ENCODE measurements around the gene OR1Q1.
"Not testable (repeated sequence)": the region's sequence is repeated elsewhere in the genome, so short reads cannot be mapped to it uniquely, and the experiment has no call there.

Gene OR1Q1

DNA sequence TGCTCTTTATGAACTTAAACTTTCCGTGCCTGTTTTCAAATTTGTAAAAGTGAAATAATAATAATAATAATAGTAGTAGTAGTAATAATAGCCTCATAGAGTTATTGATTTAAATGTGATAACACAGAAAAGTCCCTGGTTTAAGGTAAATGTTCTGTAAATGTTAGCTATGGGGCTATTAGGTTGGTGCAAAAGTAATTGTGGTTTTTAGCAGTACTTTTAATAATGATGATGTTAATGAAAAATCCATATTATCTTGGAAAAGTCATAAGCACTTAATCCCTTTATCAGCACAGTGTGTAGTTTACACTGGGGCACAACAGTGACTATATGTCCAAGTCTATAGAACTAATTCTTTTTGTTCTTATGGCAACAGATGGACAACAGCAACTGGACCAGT lies at the start of gene OR1Q1:
OR1Q1 (plus strand) TSS at position 377 of the 400 bp plus-strand sequence; CDS start at position 377, 0 bp downstream.
- no peak for DNase-seq

GRCh38 chr9:122567901-122568300 lies 46.6 kb upstream of the OR1Q1 start:
- no peak for DNase-seq

DNA sequence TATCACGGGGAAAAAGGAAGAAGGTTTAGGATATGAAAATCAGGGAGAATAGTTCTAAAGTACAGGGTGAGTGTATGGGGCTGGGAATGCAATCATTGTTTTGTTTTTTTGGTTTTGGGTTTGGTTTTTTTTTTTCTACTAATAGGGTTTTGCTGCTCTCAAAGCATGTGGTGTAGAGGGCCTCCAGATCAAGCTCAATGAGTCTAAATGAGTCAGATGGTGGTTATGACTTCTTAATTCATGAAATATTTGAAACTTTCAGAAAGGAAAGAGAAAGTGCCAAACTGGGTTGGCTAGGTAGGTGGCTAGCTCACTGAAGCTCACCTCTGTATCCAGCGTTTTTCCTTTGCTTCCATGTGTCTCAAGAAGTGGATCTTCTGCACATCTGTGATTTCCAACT lies 42.1 kb upstream of the OR1Q1 start:
- no peak for DNase-seq

DNA sequence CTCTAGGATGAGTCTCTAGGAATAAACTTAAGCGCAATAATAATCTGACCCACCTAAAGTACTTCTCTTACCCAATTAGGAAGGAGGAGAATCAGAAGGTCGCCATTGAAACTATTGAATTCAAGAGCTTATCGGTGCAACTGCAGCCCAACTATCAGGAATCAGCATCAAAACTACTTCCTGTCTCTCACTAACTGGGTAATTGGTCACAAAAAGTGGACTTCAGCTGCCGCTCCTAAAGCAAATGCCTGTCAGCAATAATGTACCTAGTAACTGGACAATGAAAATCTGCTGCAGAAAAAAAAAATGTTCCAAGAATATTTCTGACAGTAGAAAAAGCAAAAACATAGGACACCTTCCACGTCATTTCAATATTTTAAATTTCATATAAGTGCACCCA lies 34.7 kb upstream of the OR1Q1 start:
- no peak for DNase-seq

DNA sequence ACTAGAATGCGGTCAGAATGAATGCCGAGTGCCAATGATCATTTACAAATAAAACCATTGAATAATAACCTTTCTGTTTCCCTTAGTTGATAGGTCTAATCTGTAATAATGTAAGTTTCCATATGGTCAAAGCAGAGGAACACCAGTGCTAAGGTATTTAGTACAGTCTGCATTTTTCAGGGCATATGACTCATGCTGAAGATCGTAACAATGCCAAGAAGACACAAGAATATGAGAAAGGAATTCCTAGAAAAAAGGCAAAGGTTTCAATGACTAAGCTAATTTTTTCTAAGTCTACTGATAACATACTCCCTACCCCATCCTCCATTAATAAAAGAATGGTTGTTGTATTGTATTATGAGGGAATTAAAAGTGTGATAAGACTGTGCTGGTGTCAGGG lies 34.2 kb upstream of the OR1Q1 start:
- DNase-seq, result no peak

GRCh38 chr9:122583284-122583683 lies 31.3 kb upstream of the OR1Q1 start, which contains the start of gene OR1L8:
Gene OR1L8, minus strand, starts transcription at chr9:122583384. Its CDS starts 14,907 bp downstream, at chr9:122568477.
- not testable (repeated sequence) for DNase-seq

- no peak for DNase-seq
Observed at GRCh38 chr9:122605691-122606090, 8.8 kb upstream of the OR1Q1 start.

DNA sequence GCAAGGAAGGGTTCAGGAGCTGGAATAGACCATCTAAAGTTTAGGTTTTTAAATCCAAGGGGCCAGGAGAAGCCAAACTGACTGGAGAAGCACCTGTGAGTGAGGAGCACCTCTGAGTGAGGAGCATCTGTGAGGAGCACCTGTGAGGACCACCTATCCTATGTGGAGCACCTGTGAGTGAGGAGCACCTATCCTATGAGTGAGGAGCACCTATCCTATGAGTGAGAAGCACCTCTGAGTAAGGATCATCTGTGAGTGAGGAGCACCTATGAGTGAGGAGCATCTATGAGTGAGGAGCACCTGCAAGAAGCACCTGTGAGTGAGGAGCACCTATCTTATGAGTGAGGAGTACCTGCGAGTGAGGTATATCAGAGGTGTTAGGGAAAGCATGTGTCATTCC lies 8.0 kb upstream of the OR1Q1 start:
- DNase-seq, result no peak

DNA sequence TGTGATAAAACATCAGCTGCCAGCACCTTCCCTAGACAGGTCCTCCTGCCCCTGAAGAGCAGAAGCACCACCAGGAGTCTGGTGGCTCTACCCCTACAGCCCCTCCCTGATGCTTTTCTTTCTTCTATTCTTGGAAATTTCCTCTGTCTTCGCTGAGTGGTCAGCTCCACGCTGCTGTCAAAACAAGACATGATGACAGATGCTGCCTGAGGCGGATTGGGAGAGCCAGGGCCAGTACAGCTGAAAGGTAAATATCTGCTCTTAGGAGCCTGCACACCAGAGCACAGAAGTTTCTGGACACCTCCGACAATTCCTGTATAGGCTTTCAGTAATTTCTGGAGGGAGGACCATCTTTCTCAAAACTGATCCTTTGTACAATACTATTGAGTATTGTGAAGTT lies 4.7 kb upstream of the OR1Q1 start:
- no peak for DNase-seq

- DNase-seq, result no peak
Observed at GRCh38 chr9:122619996-122620395, 5.5 kb downstream of the OR1Q1 start.

DNA sequence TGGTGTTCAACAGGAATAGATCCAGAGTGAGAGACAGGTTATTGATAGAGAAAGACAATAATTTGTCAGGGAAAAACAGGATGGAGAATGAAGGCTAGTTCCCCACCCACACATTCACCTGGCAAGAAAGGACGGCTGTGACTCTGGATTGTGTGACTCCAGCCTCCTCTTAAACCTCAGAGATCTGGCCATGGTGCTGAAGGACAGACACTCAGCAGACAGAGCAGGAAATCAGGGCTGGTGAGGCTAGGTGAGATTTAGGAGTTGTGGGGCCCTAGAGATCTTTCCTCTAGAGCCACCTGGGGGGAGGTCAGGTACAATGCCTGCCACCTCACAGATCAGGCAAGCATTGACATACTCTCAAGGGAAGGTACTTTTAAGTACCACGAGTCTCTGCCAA lies 27.7 kb downstream of the OR1Q1 start:
- DNase-seq, result no peak

GRCh38 chr9:122656378-122656777 lies 41.8 kb downstream of the OR1Q1 start:
- DNase-seq, result no peak

DNA sequence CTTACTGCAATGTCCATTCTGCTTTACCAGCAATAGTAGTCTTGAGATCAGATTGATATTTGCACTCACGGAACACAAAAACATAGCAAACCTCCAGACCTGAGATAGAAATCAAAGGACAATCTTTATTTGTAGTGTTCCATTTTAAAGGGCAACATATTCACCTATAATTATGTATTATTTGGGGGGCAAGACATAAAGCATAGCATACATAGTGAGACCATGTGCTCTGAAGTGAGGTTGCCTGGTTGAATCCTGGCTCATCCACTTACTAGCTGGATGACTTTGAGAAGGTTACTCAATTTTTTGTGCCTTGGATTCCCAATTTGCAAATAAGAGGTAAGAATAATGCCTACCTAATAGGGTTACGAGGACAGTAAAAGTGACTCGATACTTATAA lies 43.0 kb downstream of the OR1Q1 start, which contains the start of gene OR1B1:
OR1B1 (minus strand) TSS at position 101 of the 400 bp plus-strand sequence.
- no peak for DNase-seq

DNA sequence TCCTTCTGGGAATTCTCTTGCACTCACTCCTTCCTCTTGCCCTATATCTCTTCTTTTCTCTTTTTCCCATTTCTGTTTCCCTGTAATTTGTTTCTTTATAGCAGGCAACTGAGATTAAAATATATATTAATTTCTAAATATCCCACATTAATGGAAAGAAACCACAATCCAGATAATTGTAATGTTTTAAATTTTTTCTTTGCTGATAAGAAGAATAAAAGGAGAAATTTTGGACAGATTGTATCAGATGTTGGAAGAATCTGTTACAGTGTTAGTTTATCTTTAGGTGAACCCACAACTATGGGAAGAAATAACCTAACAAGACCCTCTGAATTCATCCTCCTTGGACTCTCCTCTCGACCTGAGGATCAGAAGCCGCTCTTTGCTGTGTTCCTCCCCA lies 46.9 kb downstream of the OR1Q1 start, which contains the start of gene OR1L1:
OR1L1 (plus strand) TSS at position 301 of the 400 bp plus-strand sequence; CDS start at position 301, 0 bp downstream.
- DNase-seq, result no peak
